GM12874 (cell line): ENCODE results near the gene C1QTNF4.

ENCODE experiments used
- CTCF ChIP-seq: IDR thresholded peaks from 2 replicates; pipeline ENCODE4 v1.5.1; 2011; ENCODE audit warnings: low read depth, mild to moderate bottlenecking, control low read depth, low read length, moderate library complexity; ENCODE audit not compliant: insufficient read depth

C1QTNF4 gene

GRCh38 chr11:47553406-47553743 is 40.8 kb downstream of the C1QTNF4 start:
- TF ChIP-seq CTCF, result no peak

DNA sequence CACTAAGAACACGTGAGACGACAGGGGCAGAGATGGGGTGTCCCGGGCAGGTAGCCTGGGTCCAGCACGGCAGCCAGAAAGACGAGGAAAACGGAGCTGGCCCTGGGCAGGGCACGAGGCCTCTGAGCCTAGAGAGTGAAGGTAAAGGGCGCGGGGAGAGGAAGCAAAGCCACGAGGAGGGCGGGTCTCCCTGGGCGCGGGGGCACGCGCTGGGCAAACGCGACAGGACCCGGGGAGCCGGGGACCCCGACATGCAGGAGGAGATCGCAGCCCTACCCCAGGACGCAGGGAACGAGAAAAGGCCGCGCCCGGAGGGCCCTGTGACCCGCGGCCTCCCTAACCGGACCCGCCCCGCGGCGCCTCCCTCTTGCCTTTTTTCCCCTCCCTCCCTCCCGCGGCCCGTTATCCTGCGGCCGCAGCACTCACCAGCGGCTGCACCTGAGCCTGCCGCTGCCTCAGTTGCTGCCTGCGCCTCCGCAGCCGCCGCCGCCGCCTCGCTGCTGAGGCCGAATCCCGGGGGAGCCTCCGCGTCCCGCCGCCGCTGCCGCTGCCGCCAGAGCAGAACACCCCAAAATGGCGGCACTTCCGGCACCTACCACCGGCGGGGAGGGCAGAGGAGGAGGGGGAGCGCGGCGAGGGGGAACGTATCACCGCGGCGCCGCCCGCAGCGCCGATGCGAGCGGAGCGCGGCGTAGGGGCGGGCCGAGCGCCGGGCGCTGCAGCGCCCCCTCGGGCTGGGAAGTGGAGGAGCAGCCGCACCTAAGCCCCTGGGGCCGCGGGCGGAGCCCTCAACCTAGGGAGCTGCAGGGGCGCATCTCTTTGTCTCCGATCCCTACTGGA is 41.4 kb downstream of the C1QTNF4 start, which contains the start of gene CELF1:
Gene CELF1 (minus strand): TSS at position 567 of the 840 bp plus-strand sequence. CDS start 53,609 bp downstream, outside the sequence.
- TF ChIP-seq CTCF, result peak; percentile 94

- TF ChIP-seq CTCF, result no peak
These were observed 42.1 kb downstream of the C1QTNF4 start for GRCh38 chr11:47552056-47552565.

GRCh38 chr11:47551086-47551485 is 43.1 kb downstream of the C1QTNF4 start:
- peak; percentile 46 for TF ChIP-seq CTCF

DNA sequence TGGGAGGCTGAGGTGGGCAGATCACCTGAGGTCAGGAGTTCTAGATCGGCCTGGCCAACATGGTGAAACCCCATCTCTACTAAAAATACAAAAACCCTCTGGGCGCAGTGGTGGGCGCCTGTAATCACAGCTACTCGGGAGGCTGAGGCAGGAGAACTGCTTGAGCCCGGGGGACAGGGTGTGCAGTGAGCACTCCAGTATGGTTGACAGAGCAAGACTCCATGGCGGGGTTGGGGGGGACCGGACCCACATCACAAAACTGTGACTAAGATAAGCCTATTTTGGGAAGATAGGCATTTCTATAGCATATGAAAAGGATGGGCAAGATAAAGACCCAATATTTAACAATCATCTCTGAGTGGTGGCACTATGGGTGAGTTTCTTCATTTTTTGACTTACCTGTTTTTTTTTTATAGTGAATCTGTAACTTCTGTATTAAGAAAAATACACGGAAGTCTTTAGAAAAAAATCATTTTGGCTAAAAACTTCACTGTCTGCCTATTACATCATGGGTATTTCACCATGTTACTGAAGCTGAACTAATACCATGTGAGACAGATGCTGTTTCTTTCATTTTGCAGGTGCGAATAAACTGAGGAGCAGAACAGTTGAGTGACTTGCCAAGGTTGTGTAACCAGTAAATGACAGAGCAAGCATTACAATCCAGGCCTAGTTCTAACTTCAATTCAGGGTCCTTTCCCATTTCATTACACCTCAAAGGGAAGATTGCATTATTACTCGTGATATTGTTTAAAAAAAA is 43.7 kb downstream of the C1QTNF4 start:
- no peak for TF ChIP-seq CTCF

GRCh38 chr11:47545298-47545697 is 48.9 kb downstream of the C1QTNF4 start:
- no peak for TF ChIP-seq CTCF

DNA sequence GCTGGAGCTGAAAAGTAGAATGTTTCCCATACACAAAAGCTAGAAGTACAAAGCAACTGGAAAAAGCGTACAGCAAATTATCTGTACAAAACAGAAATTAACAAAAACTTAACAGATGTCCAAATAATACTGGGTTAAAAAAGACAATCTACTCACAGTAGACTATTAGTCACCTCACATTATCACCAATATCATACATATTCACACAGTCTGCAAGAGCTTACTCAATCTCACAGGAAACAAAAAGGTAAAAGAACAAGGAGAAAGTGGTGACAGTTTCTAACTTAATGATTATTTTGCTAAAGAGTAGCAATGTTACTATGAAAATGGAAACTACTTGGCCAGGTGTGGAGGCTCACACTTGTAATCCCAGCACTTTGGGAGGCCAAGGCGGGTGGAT is 53.1 kb downstream of the C1QTNF4 start:
- TF ChIP-seq CTCF, result no peak
